ENCODE data around the gene MEOX2.

MEOX2 gene

GRCh38 chr7:15686295-15686956 is at the start of gene MEOX2:
MEOX2 (minus strand) TSS chr7:15686683; CDS start chr7:15686402, 281 bp downstream.
- no peak for DNase-seq (ENCODE audit: low spot score)

- DNase-seq (ENCODE audit: low spot score): no peak
Measured at GRCh38 chr7:15729746-15730145, 43.3 kb upstream of the MEOX2 start.

- no peak for DNase-seq (ENCODE audit: low spot score)
Measured at GRCh38 chr7:15725051-15725450, 38.6 kb upstream of the MEOX2 start.

GRCh38 chr7:15723841-15724240 is 37.4 kb upstream of the MEOX2 start:
- DNase-seq (ENCODE audit: low spot score): no peak

GRCh38 chr7:15720849-15721471 is 34.5 kb upstream of the MEOX2 start:
- DNase-seq (ENCODE audit: low spot score): peak; percentile 61

- DNase-seq (ENCODE audit: low spot score): no peak
Measured at GRCh38 chr7:15719311-15719710, 32.8 kb upstream of the MEOX2 start.

GRCh38 chr7:15715435-15715834 is 29.0 kb upstream of the MEOX2 start:
- DNase-seq (ENCODE audit: low spot score): no peak

- no peak for DNase-seq (ENCODE audit: low spot score)
Measured at GRCh38 chr7:15709978-15710377, 23.5 kb upstream of the MEOX2 start.

- no peak for DNase-seq (ENCODE audit: low spot score)
Measured at GRCh38 chr7:15707570-15707969, 21.1 kb upstream of the MEOX2 start.

GRCh38 chr7:15703732-15704131 is 17.2 kb upstream of the MEOX2 start:
- DNase-seq (ENCODE audit: low spot score): no peak

GRCh38 chr7:15692501-15693020 is 6.1 kb upstream of the MEOX2 start:
- DNase-seq (ENCODE audit: low spot score): no peak

GRCh38 chr7:15688911-15689310 is 2.4 kb upstream of the MEOX2 start:
- no peak for DNase-seq (ENCODE audit: low spot score)

- no peak for DNase-seq (ENCODE audit: low spot score)
Measured at GRCh38 chr7:15688279-15688626, 1.8 kb upstream of the MEOX2 start.

GRCh38 chr7:15687546-15688278 is 1.2 kb upstream of the MEOX2 start:
- DNase-seq (ENCODE audit: low spot score): no peak

GRCh38 chr7:15686957-15687545 is 568 bp upstream of the MEOX2 start:
- DNase-seq (ENCODE audit: low spot score): no peak

GRCh38 chr7:15685358-15686294 is 857 bp downstream of the MEOX2 start:
- DNase-seq (ENCODE audit: low spot score): no peak

GRCh38 chr7:15684871-15685270 is 1.6 kb downstream of the MEOX2 start:
- no peak for DNase-seq (ENCODE audit: low spot score)

GRCh38 chr7:15684111-15684800 is 2.2 kb downstream of the MEOX2 start:
- DNase-seq (ENCODE audit: low spot score): no peak

GRCh38 chr7:15682751-15683245 is 3.7 kb downstream of the MEOX2 start:
- DNase-seq (ENCODE audit: low spot score): no peak

- DNase-seq (ENCODE audit: low spot score): no peak
Measured at GRCh38 chr7:15682111-15682510, 4.4 kb downstream of the MEOX2 start.

GRCh38 chr7:15681631-15682030 is 4.9 kb downstream of the MEOX2 start:
- no peak for DNase-seq (ENCODE audit: low spot score)

Measured in pons (tissue), 1 donor.